HuH-7 (cell line): ENCODE measurements around the gene SPAG6.
A peak's percentile ranks its signal among the peaks of the same experiment; 100 is the strongest.
"Not testable (repeated sequence)": the region's sequence is repeated elsewhere in the genome, so short reads cannot be mapped to it uniquely, and the experiment has no call there.

ENCODE experiments used
- DNase-seq: peaks from one replicate; pipeline ENCODE4 v3.0.0; 2011; ENCODE audit warnings: low spot score

The SPAG6 gene

GRCh38 chr10:22372298-22372697, 27.0 kb downstream of the SPAG6 start:
- no peak for DNase-seq

DNA sequence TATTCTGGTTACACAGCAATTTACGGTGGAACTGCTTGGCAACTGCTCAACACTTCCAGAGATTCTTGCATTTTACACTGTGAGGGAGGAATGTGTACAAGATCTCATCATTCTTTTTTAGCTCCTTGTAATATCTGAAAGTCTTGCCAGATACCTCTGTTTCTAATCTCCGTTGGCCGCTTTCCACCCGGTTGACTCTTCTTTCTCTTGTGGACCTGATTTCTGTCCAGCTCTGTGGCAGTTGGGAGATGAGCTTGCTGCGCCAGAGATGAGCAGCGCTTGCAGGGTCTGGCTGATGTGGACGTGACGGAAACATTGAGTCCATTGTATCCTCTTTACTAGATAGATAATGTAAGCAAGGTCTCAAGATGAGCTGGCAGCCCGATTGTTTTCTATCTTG, 27.6 kb downstream of the SPAG6 start:
- no peak for DNase-seq

DNA sequence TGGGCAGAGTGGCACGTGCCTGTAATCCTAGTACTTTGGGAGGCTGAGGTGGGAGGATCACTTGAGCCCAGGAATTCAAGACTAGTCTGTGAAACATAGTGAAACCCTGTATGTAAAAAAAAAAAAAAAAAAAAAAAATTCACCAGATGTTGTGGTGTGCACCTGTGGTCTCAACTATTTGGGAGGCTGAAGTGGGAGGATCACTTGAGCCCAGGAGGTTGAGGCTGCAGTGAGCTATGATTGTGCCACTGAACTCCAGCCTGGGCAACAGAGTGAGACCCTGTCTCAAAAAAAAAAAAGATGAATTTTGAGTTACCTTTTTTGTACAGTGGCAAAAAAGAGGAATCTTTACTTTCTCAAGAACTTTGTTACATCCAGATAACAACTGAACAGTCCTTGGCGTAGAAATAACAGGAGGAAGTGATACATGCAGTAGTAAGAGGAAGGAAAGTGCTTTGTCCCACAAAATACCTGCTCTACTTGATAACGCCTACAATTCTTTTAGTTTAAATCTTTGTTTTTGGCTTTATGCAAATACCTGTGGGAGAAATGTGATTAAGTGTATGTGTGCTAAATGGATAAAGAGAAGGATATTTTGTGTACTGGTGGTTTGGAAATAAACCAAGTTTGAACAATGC, 29.3 kb downstream of the SPAG6 start:
- DNase-seq = no peak

- no peak for DNase-seq
Observed at GRCh38 chr10:22379059-22379458, 33.8 kb downstream of the SPAG6 start.

DNA sequence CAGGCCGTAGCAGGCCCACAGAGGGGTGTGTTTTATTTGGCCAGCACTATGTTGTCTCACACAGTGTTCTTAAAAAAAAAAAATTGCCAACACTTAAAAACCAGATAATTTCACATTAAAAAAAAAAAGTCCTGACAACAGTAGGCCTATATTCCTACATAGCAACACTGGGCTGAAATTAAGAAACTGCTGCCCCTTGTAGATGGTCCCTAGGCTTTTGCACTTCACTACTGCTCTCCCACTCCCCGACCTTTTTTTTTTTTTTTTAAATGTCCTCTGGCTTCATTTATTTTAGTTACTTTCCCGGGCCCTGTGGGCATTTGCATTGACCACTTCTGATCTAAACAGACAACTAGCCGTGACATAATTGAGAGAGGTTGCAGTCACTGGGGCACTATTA, 36.0 kb downstream of the SPAG6 start:
- no peak for DNase-seq

DNA sequence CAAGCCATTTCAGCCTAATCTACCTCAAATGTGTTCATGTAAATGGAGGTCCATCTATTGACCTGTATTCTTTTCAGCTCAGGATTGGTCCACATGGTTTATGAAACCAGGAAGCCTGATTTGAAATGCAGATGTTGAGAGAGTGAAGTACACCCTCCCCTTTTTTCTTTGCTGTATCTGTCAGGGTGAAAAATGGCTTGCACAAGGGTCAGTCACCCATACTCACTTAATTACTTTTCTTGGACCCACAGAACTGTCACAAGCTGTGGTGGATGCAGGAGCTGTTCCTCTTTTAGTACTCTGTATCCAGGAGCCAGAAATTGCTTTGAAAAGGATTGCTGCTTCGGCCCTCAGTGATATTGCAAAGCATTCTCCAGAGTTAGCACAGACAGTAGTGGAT, 41.2 kb downstream of the SPAG6 start:
- DNase-seq = no peak

DNA sequence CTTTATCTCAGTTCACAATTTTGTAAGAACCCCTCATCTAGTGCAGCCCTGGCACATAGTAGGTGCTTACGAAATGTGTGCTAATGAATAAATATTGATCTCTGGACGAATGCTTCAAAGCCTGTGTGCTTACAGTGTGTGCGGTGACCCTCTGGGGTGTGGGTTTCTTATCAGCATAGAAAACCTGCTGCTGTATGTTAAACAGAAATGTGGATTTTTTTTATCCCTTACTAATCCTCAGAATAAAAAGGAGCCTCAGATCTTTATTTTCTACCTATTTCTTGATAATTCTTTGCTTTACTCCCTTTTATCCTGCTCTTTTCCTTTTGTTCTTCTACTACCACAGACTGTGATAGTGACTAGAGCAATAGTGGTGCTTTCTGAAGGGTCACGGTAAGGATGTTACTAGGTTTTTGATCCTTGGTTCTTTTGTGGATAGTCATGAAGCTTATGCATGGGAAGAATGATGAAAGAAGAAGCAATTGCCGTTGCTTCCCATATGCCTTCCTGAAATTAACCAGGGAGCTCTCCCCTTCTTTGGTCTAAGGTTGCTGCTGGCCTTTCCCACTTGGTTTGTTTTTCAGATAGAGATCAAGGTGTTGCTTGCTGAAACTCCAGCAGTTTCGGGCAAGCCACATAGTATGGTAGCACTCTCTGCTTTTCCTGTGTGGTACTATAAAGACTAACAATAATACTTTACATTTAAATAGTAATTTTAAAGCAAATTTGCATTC, 44.7 kb downstream of the SPAG6 start:
- DNase-seq = no peak

DNA sequence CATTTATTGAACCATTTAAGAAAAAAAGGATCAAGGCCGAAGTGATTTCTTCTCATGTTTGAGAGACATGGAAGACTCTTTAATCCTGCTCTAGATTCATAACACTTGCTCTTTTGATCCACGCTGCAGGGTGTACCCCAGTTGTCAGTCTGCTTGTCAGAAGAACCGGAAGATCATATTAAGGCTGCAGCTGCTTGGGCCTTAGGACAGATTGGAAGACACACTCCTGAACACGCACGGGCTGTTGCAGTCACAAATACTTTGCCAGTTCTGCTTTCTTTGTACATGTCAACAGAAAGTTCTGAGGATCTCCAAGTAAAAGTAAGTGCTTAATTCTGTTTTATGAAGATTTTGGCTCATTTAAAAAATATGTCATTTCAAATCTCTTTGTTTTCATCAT, 46.3 kb downstream of the SPAG6 start:
- no peak for DNase-seq

GRCh38 chr10:22396195-22396594, 50.9 kb downstream of the SPAG6 start:
- DNase-seq = not testable (repeated sequence)

- DNase-seq = not testable (repeated sequence)
Observed at GRCh38 chr10:22406916-22407315, 61.6 kb downstream of the SPAG6 start.

GRCh38 chr10:22410394-22410793, 65.1 kb downstream of the SPAG6 start:
- no peak for DNase-seq

DNA sequence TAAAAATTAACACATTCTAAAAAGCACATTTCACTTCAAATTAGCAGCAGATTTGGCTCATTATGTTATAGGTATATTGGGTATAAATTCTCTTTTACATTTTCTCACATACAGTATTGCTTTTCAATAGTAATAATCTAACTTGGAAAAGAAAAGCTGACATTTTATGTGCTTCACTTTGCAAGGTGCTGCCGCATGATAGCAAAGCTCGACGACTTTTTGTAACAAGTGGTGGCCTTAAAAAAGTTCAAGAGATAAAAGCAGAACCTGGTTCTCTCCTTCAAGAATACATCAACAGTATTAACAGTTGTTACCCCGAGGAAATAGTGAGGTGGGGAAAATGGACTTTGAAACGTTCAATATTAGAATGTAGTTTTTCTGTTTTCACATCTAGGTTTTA, 65.5 kb downstream of the SPAG6 start:
- DNase-seq = no peak

GRCh38 chr10:22414146-22414545, 68.8 kb downstream of the SPAG6 start:
- no peak for DNase-seq

DNA sequence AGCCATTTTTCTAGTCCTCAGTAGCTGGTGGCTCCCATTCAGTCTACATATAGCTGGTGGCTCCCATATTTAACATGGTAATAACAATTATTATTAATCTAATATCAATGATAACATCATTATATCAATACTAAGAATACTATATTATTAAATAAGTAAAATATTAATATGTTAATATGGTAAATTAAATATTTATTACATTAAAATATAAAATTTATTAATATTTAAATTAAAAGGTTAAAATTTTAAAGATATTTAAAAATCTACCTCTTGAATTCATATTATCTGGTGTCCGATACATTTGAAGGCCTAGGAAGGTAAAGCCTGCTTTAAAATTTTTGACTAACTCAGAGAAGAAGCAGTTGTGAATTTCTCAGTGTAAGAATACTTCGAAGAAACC, 69.8 kb downstream of the SPAG6 start:
- no peak for DNase-seq

- DNase-seq = no peak
Observed at GRCh38 chr10:22417736-22418268, 72.5 kb downstream of the SPAG6 start.

DNA sequence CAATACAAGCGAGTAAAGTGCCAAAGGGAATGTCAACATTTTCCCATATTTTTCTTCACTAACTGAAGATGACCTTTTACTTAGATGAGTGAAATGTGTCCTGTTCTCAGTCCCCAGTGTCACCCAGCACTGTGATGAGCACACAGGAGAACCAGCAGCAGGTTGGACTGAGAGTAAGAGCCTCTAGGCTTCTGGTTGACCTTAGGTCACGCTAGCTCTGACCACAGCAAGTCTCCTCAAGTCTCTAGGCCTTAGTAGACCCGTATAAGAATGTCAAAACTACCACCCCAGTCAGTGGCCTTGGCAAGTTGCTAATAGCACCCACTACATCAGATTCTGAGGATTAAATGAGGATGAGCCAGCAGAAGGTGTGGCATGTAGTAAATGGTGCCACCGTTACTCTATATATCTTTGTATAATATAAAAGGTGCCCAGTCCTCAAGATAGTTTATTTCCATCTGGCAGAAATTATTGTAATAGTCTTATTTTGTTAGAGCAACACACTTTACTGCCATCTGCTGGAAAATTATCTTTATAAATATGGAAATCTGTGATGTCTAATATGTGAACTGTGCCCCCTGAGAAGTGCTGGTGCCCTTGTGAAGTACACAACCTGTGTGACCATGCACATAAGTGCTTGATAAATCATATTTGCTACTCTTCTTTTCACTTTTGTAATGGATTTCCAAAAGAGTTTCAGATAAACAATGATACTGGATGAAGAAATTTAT, 75.7 kb downstream of the SPAG6 start:
- no peak for DNase-seq

DNA sequence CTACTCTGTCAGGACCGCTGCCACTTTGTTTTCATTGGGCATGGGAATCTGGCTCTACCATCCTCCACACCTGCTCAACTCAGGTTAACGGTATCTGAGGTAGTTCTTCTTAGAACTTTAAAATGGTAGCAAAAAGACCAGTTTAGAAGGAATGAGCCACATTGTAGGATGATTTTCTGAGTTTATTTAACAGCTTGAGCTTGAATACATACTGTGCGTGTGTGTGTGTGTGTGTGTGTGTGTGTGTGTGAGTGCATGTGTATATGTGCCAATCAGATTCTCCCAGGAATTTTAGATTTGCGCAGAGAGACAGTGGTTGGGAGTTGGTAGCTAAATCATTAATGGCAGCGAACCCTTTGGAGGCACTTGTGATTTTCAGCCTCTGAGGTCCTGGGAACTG, 81.4 kb downstream of the SPAG6 start:
- no peak for DNase-seq

GRCh38 chr10:22427101-22427500, 81.8 kb downstream of the SPAG6 start:
- no peak for DNase-seq

DNA sequence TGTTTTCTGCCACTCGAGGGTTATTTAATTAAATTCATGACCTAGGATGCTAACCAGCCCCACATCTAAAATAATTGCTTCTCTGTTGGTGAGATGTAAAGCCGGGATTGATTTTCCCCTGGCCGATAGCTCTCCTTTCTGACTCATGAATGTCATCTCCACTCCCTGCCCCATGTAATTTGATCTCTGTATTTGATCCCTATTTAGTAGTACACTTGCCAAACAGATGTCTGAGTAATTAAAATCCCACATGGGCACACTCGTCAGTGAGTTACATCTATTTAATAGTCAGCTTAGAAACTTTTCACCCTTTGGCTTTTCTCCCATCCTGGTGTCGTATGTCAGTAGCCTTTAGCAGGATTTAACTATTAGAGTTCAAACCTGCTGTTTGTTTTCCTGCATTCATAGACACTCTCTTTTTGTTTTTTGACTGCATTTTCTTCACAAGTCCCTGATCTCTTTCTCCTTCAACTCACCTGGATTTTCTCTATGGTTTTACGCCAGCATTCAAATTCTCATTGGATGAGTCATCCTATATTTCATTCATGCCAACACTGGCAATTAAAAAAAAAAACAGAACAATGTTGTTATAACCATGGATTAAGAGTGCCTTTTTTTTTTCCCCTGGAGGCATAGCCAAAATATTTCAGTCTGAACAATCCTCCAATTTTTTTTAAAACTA, 82.7 kb downstream of the SPAG6 start:
- no peak for DNase-seq

- peak; percentile 67 for DNase-seq
Observed at GRCh38 chr10:22429146-22429545, 83.8 kb downstream of the SPAG6 start.

DNA sequence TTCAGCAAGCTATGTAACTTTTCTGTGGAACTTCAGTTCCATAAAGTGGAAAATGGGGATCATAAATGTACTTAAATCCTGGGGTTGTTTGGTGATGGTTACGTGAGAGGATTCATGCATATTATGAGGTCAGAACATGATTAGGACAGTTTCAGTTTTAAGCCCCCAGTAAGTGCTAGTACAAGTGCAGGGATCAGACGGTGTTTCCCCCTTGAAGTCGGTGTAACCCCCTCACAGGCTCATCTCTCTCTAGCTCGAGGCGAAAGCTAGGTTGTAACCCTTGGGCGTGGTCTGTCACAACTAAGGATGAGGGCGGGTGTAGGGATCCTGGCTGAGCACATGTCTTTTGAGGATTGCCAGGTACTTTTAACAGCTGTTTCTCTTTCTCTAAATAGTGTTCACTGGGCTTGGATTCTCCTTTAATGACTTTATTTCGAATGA, 84.7 kb downstream of the SPAG6 start:
- DNase-seq = no peak

GRCh38 chr10:22433875-22434274, 88.6 kb downstream of the SPAG6 start:
- DNase-seq = no peak
